ENCODE data around the gene MAPK10. TPM values are rescaled to one million over a fixed set of nuclear protein-coding genes. Genes with fewer than 3 reads are reported as not detected.

MAPK10 gene
- total and polyA plus RNA-seq, 2 experiments from 2014 or later: 3.6 to 8.1 TPM

DNA sequence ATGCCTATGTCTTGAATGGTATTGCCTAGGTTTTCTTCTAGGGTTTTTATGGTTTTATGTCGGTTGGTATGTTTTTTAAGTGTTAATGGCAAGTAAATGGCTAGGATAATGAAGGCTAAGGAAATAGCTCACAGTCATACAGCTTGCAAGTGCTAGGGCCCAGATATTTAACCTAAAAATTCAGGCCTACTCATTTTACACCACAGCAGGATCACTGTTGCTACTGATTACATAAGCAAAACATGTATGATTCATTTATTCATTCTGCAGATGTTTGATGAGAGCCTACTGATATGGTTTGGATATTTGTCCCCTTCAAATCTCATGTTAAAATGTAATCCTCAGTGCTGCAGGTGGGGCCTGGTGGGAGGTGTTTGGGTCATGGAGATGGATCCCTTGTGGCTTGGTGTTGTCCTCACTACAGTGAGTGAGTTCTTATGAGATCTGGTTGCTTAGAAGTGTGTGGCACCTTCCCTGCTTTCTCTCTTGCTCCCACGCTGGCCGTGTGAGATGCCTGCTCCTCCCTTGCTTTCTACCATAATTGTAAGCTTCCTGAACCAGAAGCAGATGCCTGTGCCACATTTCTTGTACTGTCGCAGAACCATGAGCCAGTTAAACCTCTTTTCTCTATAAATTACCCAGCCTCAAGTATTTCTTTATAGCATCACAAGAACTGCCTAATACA lies 175.5 kb downstream of the MAPK10 start:
- no peak overlapping the region for H3K27ac ChIP-seq (ENCODE audit: low read depth)
- no peaks in the 10 kb centered on the region for H3K4me1 ChIP-seq (ENCODE audit: insufficient read depth)
- Mint-ChIP-seq H3K27me3 (ENCODE audit: insufficient read depth, low read depth, poor library complexity) (no peaks in the 10 kb centered on the region), H3K36me3 (ENCODE audit: low read depth) (0 out of 3 replicates have a peak, but pooled peaks cover under 1% of the 10 kb centered on the region), H3K4me3 (no peak overlapping the region), H3K9me3 (peaks cover under 1% of the 10 kb centered on the region; the same call in 2 of the 3 replicates), H3K27ac (no peak overlapping the region), H3K4me1 (peaks cover 4% of the 10 kb centered on the region; the same call in 1 of the 3 replicates)
- H3K36me3 ChIP-seq (ENCODE audit: insufficient read depth): no peaks in the 10 kb centered on the region
- no peaks in the 10 kb centered on the region for H3K27me3 ChIP-seq (ENCODE audit: insufficient read depth)
- no peak overlapping the region for H3K4me2 ChIP-seq
- TF ChIP-seq EZH2 (IDR thresholded peaks at IDR 0.05; ENCODE audit: low read depth, unreplicated experiment): no peak
- no peak for TF ChIP-seq CREB1 (CRISPR knock-in tag; IDR thresholded peaks at IDR 0.05; ENCODE audit: low read depth)
- TF ChIP-seq, protein P1, sequence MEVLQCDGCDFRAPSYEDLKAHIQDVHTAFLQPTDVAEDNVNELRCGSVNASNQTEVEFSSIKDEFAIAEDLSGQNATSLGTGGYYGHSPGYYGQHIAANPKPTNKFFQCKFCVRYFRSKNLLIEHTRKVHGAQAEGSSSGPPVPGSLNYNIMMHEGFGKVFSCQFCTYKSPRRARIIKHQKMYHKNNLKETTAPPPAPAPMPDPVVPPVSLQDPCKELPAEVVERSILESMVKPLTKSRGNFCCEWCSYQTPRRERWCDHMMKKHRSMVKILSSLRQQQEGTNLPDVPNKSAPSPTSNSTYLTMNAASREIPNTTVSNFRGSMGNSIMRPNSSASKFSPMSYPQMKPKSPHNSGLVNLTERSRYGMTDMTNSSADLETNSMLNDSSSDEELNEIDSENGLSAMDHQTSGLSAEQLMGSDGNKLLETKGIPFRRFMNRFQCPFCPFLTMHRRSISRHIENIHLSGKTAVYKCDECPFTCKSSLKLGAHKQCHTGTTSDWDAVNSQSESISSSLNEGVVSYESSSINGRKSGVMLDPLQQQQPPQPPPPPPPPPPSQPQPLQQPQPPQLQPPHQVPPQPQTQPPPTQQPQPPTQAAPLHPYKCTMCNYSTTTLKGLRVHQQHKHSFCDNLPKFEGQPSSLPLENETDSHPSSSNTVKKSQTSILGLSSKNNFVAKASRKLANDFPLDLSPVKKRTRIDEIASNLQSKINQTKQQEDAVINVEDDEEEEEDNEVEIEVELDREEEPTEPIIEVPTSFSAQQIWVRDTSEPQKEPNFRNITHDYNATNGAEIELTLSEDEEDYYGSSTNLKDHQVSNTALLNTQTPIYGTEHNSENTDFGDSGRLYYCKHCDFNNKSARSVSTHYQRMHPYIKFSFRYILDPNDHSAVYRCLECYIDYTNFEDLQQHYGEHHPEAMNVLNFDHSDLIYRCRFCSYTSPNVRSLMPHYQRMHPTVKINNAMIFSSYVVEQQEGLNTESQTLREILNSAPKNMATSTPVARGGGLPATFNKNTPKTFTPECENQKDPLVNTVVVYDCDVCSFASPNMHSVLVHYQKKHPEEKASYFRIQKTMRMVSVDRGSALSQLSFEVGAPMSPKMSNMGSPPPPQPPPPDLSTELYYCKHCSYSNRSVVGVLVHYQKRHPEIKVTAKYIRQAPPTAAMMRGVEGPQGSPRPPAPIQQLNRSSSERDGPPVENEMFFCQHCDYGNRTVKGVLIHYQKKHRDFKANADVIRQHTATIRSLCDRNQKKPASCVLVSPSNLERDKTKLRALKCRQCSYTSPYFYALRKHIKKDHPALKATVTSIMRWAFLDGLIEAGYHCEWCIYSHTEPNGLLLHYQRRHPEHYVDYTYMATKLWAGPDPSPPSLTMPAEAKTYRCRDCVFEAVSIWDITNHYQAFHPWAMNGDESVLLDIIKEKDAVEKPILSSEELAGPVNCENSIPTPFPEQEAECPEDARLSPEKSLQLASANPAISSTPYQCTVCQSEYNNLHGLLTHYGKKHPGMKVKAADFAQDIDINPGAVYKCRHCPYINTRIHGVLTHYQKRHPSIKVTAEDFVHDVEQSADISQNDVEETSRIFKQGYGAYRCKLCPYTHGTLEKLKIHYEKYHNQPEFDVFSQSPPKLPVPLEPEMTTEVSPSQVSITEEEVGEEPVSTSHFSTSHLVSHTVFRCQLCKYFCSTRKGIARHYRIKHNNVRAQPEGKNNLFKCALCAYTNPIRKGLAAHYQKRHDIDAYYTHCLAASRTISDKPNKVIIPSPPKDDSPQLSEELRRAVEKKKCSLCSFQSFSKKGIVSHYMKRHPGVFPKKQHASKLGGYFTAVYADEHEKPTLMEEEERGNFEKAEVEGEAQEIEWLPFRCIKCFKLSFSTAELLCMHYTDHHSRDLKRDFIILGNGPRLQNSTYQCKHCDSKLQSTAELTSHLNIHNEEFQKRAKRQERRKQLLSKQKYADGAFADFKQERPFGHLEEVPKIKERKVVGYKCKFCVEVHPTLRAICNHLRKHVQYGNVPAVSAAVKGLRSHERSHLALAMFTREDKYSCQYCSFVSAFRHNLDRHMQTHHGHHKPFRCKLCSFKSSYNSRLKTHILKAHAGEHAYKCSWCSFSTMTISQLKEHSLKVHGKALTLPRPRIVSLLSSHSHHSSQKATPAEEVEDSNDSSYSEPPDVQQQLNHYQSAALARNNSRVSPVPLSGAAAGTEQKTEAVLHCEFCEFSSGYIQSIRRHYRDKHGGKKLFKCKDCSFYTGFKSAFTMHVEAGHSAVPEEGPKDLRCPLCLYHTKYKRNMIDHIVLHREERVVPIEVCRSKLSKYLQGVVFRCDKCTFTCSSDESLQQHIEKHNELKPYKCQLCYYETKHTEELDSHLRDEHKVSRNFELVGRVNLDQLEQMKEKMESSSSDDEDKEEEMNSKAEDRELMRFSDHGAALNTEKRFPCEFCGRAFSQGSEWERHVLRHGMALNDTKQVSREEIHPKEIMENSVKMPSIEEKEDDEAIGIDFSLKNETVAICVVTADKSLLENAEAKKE (CRISPR knock-in tag; IDR thresholded peaks at IDR 0.05): no peak
- TF ChIP-seq STAT1 (IDR thresholded peaks at IDR 0.05; ENCODE audit: unreplicated experiment): no peak
- TF ChIP-seq, protein P2, sequence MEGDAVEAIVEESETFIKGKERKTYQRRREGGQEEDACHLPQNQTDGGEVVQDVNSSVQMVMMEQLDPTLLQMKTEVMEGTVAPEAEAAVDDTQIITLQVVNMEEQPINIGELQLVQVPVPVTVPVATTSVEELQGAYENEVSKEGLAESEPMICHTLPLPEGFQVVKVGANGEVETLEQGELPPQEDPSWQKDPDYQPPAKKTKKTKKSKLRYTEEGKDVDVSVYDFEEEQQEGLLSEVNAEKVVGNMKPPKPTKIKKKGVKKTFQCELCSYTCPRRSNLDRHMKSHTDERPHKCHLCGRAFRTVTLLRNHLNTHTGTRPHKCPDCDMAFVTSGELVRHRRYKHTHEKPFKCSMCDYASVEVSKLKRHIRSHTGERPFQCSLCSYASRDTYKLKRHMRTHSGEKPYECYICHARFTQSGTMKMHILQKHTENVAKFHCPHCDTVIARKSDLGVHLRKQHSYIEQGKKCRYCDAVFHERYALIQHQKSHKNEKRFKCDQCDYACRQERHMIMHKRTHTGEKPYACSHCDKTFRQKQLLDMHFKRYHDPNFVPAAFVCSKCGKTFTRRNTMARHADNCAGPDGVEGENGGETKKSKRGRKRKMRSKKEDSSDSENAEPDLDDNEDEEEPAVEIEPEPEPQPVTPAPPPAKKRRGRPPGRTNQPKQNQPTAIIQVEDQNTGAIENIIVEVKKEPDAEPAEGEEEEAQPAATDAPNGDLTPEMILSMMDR (conservative IDR thresholded peaks at IDR 0.05; ENCODE audit: low read depth in 2 of 2): no peak
- TF ChIP-seq JUNB (IDR thresholded peaks at IDR 0.05; ENCODE audit: unreplicated experiment): no peak
- no peak for TF ChIP-seq NANOG (IDR thresholded peaks at IDR 0.05; ENCODE audit: borderline replicate concordance)
- no peak for TF ChIP-seq POLR2AphosphoS5 (IDR thresholded peaks at IDR 0.05; ENCODE audit: low read depth)
- TF ChIP-seq, protein P3, sequence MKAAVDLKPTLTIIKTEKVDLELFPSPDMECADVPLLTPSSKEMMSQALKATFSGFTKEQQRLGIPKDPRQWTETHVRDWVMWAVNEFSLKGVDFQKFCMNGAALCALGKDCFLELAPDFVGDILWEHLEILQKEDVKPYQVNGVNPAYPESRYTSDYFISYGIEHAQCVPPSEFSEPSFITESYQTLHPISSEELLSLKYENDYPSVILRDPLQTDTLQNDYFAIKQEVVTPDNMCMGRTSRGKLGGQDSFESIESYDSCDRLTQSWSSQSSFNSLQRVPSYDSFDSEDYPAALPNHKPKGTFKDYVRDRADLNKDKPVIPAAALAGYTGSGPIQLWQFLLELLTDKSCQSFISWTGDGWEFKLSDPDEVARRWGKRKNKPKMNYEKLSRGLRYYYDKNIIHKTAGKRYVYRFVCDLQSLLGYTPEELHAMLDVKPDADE (IDR thresholded peaks at IDR 0.05): no peak
- TF ChIP-seq, protein P4, sequence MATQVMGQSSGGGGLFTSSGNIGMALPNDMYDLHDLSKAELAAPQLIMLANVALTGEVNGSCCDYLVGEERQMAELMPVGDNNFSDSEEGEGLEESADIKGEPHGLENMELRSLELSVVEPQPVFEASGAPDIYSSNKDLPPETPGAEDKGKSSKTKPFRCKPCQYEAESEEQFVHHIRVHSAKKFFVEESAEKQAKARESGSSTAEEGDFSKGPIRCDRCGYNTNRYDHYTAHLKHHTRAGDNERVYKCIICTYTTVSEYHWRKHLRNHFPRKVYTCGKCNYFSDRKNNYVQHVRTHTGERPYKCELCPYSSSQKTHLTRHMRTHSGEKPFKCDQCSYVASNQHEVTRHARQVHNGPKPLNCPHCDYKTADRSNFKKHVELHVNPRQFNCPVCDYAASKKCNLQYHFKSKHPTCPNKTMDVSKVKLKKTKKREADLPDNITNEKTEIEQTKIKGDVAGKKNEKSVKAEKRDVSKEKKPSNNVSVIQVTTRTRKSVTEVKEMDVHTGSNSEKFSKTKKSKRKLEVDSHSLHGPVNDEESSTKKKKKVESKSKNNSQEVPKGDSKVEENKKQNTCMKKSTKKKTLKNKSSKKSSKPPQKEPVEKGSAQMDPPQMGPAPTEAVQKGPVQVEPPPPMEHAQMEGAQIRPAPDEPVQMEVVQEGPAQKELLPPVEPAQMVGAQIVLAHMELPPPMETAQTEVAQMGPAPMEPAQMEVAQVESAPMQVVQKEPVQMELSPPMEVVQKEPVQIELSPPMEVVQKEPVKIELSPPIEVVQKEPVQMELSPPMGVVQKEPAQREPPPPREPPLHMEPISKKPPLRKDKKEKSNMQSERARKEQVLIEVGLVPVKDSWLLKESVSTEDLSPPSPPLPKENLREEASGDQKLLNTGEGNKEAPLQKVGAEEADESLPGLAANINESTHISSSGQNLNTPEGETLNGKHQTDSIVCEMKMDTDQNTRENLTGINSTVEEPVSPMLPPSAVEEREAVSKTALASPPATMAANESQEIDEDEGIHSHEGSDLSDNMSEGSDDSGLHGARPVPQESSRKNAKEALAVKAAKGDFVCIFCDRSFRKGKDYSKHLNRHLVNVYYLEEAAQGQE (IDR thresholded peaks at IDR 0.05; ENCODE audit: unreplicated experiment): no peak
- no peak for TF ChIP-seq ZNF114 (CRISPR knock-in tag; IDR thresholded peaks at IDR 0.05)
- DNase-seq (ENCODE audit: low spot score) (no peak), ATAC-seq (no peak)
- H3K4me3 ChIP-seq: no peak overlapping the region
- H4K20me1 ChIP-seq (replicated peaks; ENCODE audit: insufficient read depth): no peaks in the 10 kb centered on the region
- no peaks in the 10 kb centered on the region for H3K79me2 ChIP-seq (replicated peaks; ENCODE audit: insufficient read depth)
- H2AFZ ChIP-seq: no peak overlapping the region; the same call in 1 of the 2 replicates
- H3K9me2 ChIP-seq (ENCODE audit: insufficient read depth): 0 out of 2 replicates have a peak, but pooled peaks cover 5% of the 10 kb centered on the region
- H3F3A ChIP-seq (replicated peaks; ENCODE audit: low read depth): no peaks in the 10 kb centered on the region

Measured in GM23338 (cell line).